ENCODE measurements around the gene PTPN3. TPM values are rescaled to one million over a fixed set of nuclear protein-coding genes. Genes with fewer than 3 reads are reported as not detected.
A peak's percentile ranks its signal among the peaks of the same experiment; 100 is the strongest.

Gene PTPN3
- total RNA-seq, 1 donor from 2014 or later: 6.8 TPM

GRCh38 chr9:109441296-109441695, 56.8 kb downstream of the PTPN3 start:
- no peak for TF ChIP-seq CTCF (IDR thresholded peaks at IDR 0.05; ENCODE audit: unreplicated experiment)
- no peak for DNase-seq (ENCODE audit: low spot score in 2 of 2, unreplicated experiment in 2 of 2)
- Mint-ChIP-seq H3K27me3 (ENCODE audit: low read depth) (no peaks in the 10 kb centered on the region), H3K36me3 (no peaks in the 10 kb centered on the region), H3K27ac (peak overlapping the region; percentile 22), H3K4me1 (peaks cover 3% of the 10 kb centered on the region), H3K9me3 (no peaks in the 10 kb centered on the region), H3K4me3 (no peak overlapping the region)

- peak in 1 of 2 experiments; percentile 48 for DNase-seq (ENCODE audit: low spot score in 2 of 2, unreplicated experiment in 2 of 2)
- H3K36me3 Mint-ChIP-seq: no peaks in the 10 kb centered on the region
- peak overlapping the region; percentile 35 for H3K27ac Mint-ChIP-seq
- no peaks in the 10 kb centered on the region for H3K9me3 Mint-ChIP-seq
- H3K4me3 Mint-ChIP-seq: no peak overlapping the region
- TF ChIP-seq CTCF (IDR thresholded peaks at IDR 0.05; ENCODE audit: unreplicated experiment): peak; percentile 78
- peaks cover 3% of the 10 kb centered on the region for H3K4me1 Mint-ChIP-seq
- H3K27me3 Mint-ChIP-seq (ENCODE audit: low read depth): no peaks in the 10 kb centered on the region
Measured at GRCh38 chr9:109440797-109441287, 57.3 kb downstream of the PTPN3 start.

GRCh38 chr9:109440117-109440515, 58.0 kb downstream of the PTPN3 start:
- no peaks in the 10 kb centered on the region for H3K9me3 Mint-ChIP-seq
- H3K4me3 Mint-ChIP-seq: no peak overlapping the region
- TF ChIP-seq CTCF (IDR thresholded peaks at IDR 0.05; ENCODE audit: unreplicated experiment): no peak
- H3K36me3 Mint-ChIP-seq: no peaks in the 10 kb centered on the region
- DNase-seq (ENCODE audit: low spot score in 2 of 2, unreplicated experiment in 2 of 2): no peak
- H3K27me3 Mint-ChIP-seq (ENCODE audit: low read depth): no peaks in the 10 kb centered on the region
- peaks cover 3% of the 10 kb centered on the region for H3K4me1 Mint-ChIP-seq
- no peak overlapping the region for H3K27ac Mint-ChIP-seq

- no peak overlapping the region for H3K4me3 Mint-ChIP-seq
- TF ChIP-seq CTCF (IDR thresholded peaks at IDR 0.05; ENCODE audit: unreplicated experiment): no peak
- H3K4me1 Mint-ChIP-seq: peaks cover 3% of the 10 kb centered on the region
- H3K36me3 Mint-ChIP-seq: no peaks in the 10 kb centered on the region
- DNase-seq (ENCODE audit: low spot score in 2 of 2, unreplicated experiment in 2 of 2): no peak
- no peak overlapping the region for H3K27ac Mint-ChIP-seq
- H3K9me3 Mint-ChIP-seq: no peaks in the 10 kb centered on the region
- H3K27me3 Mint-ChIP-seq (ENCODE audit: low read depth): no peaks in the 10 kb centered on the region
Measured at GRCh38 chr9:109439378-109440116, 58.6 kb downstream of the PTPN3 start.

GRCh38 chr9:109437286-109437685, 60.8 kb downstream of the PTPN3 start:
- no peaks in the 10 kb centered on the region for H3K27me3 Mint-ChIP-seq (ENCODE audit: low read depth)
- peaks cover 3% of the 10 kb centered on the region for H3K4me1 Mint-ChIP-seq
- DNase-seq (ENCODE audit: low spot score in 2 of 2, unreplicated experiment in 2 of 2): no peak
- H3K27ac Mint-ChIP-seq: no peak overlapping the region
- H3K4me3 Mint-ChIP-seq: no peak overlapping the region
- no peak for TF ChIP-seq CTCF (IDR thresholded peaks at IDR 0.05; ENCODE audit: unreplicated experiment)
- H3K36me3 Mint-ChIP-seq: peaks cover 10% of the 10 kb centered on the region
- H3K9me3 Mint-ChIP-seq: peaks cover 2% of the 10 kb centered on the region

Data from mesothelial cell of epicardium (in vitro differentiated cells).